LNCaP clone FGC (cell line): ENCODE results near the gene SIPA1L3.

Source experiments
- DNase-seq: peaks from one replicate; pipeline ENCODE4 v3.0.0-alpha.2; 2011; ENCODE audit warnings: low read depth
- H3K4me3 ChIP-seq: 2 replicates; pipeline ENCODE4 v1.5.1; 2011; ENCODE audit warnings: mild to moderate bottlenecking, low read depth, low read length, control low read depth
- CTCF ChIP-seq: IDR thresholded peaks from 2 replicates; pipeline ENCODE4 v1.5.1; 2012; ENCODE audit warnings: mild to moderate bottlenecking; ENCODE audit not compliant: control insufficient read depth, insufficient read depth; ENCODE audit errors: extremely low read depth

Gene SIPA1L3

GRCh38 chr19:38032151-38032550 is 125.1 kb downstream of the SIPA1L3 start:
- no peak for DNase-seq
- H3K4me3 ChIP-seq = no peak overlapping the region
- no peak for TF ChIP-seq CTCF

- no peak for TF ChIP-seq CTCF
- DNase-seq = no peak
- no peak overlapping the region for H3K4me3 ChIP-seq
These were observed 125.9 kb downstream of the SIPA1L3 start for GRCh38 chr19:38032951-38033350.

- H3K4me3 ChIP-seq = no peak overlapping the region
These were observed 126.9 kb downstream of the SIPA1L3 start for GRCh38 chr19:38033658-38034491.

GRCh38 chr19:38034492-38034860 is 127.5 kb downstream of the SIPA1L3 start:
- no peak for DNase-seq
- no peak for TF ChIP-seq CTCF
- no peak overlapping the region for H3K4me3 ChIP-seq

More at GRCh38 chr19:38033658-38034491, 126.9 kb downstream of the SIPA1L3 start:
- DNase-seq = no peak
- TF ChIP-seq CTCF = no peak

- TF ChIP-seq CTCF = no peak
- no peak overlapping the region for H3K4me3 ChIP-seq
- no peak for DNase-seq
These were observed 128.8 kb downstream of the SIPA1L3 start for GRCh38 chr19:38035515-38036495.

- no peak for TF ChIP-seq CTCF
- no peak overlapping the region for H3K4me3 ChIP-seq
- no peak for DNase-seq
These were observed 130.0 kb downstream of the SIPA1L3 start for GRCh38 chr19:38036707-38037611.
